Neuronal stem cell (in vitro differentiated cells): ENCODE measurements around the gene ZNF57.

ENCODE experiments used
- DNase-seq: peaks from one replicate; pipeline ENCODE4 v3.0.0-alpha.2; 2013; ENCODE audit warnings: low spot score
- H2AFZ ChIP-seq: one replicate; pipeline ENCODE4 v1.6.1; 2013; ENCODE audit warnings: mild to moderate bottlenecking, low read length, inconsistent platforms
- H2AK5ac ChIP-seq: 2 replicates; pipeline ENCODE4 v1.6.1; 2013; ENCODE audit warnings: low read depth, mild to moderate bottlenecking, inconsistent platforms, low read length, moderate library complexity, mixed read lengths
- H2BK120ac ChIP-seq: 2 replicates; pipeline ENCODE4 v1.6.1; 2013; ENCODE audit warnings: low read depth, mild to moderate bottlenecking, inconsistent platforms, low read length, moderate library complexity, mixed read lengths
- H2BK12ac ChIP-seq: one replicate; pipeline ENCODE4 v1.6.1; 2013; ENCODE audit warnings: low read length, inconsistent platforms
- H2BK15ac ChIP-seq: 2 replicates; pipeline ENCODE4 v1.6.1; 2013; ENCODE audit warnings: mild to moderate bottlenecking, low read length, inconsistent platforms, mixed read lengths
- H2BK5ac ChIP-seq: one replicate; pipeline ENCODE4 v1.6.1; 2013; ENCODE audit warnings: inconsistent platforms, mild to moderate bottlenecking, low read length, moderate library complexity
- H3K14ac ChIP-seq: one replicate; pipeline ENCODE4 v1.6.1; 2013; ENCODE audit warnings: low read length, inconsistent platforms
- H3K18ac ChIP-seq: 2 replicates; pipeline ENCODE4 v1.6.1; 2013; ENCODE audit warnings: low read length, inconsistent platforms
- H3K23ac ChIP-seq: 2 replicates; pipeline ENCODE4 v1.6.1; 2013; ENCODE audit warnings: low read depth, mild to moderate bottlenecking, mixed read lengths, low read length, inconsistent platforms; ENCODE audit not compliant: poor library complexity
- H3K27ac ChIP-seq: replicated peaks from 3 replicates; pipeline ENCODE4 v1.5.1; 2013; ENCODE audit warnings: low read length, inconsistent platforms
- H3K27me3 ChIP-seq, 3 experiments: 2 replicates each; pipeline ENCODE4 v1.6.1; 2013; ENCODE audit warnings: low read length in 3 of 3, mild to moderate bottlenecking in 2 of 3, inconsistent platforms in 1 of 3, low read depth in 1 of 3, mixed read lengths in 1 of 3, moderate library complexity in 1 of 3; ENCODE audit not compliant: control insufficient read depth in 3 of 3, insufficient read depth in 3 of 3
- H3K36me3 ChIP-seq, 2 donors: replicated peaks in 1 of 2; 2 replicates each; pipeline ENCODE4 v1.6.1; 2013; ENCODE audit warnings: low read length in 2 of 2; ENCODE audit not compliant: control insufficient read depth in 2 of 2, insufficient read depth in 2 of 2
- H3K4ac ChIP-seq: 2 replicates; pipeline ENCODE4 v1.6.1; 2013; ENCODE audit warnings: inconsistent platforms, mild to moderate bottlenecking, low read length, moderate library complexity
- H3K4me1 ChIP-seq, 2 donors: 1 replicate in 1 of 2; 2 replicates in 1 of 2; pipeline ENCODE4 v1.6.1; 2013; ENCODE audit warnings: low read length in 2 of 2, low read depth in 1 of 2; ENCODE audit not compliant: control insufficient read depth in 2 of 2, insufficient read depth in 1 of 2
- H3K4me2 ChIP-seq: one replicate; pipeline ENCODE4 v1.6.1; 2013; ENCODE audit warnings: mild to moderate bottlenecking, low read length, inconsistent platforms; ENCODE audit not compliant: insufficient read depth, poor library complexity, severe bottlenecking
- H3K4me3 ChIP-seq, 2 donors: 2 replicates each; pipeline ENCODE4 v1.5.1; 2013; ENCODE audit warnings: low read length in 2 of 2, mild to moderate bottlenecking in 2 of 2, inconsistent platforms in 1 of 2, moderate library complexity in 1 of 2
- H3K79me1 ChIP-seq: one replicate; pipeline ENCODE4 v1.6.1; 2013; ENCODE audit warnings: low read depth, mild to moderate bottlenecking, inconsistent platforms, low read length, moderate library complexity
- H3K9ac ChIP-seq: one replicate; pipeline ENCODE4 v1.6.1; 2013; ENCODE audit warnings: mild to moderate bottlenecking, low read depth, low read length, inconsistent platforms; ENCODE audit not compliant: poor library complexity
- H3K9me3 ChIP-seq, 2 donors: replicated peaks in 1 of 2; 2 replicates each; pipeline versions ENCODE3 to v1.6.1; 2013; ENCODE audit warnings: low read length in 2 of 2, mild to moderate bottlenecking in 2 of 2, inconsistent platforms in 1 of 2, low read depth in 1 of 2, mixed read lengths in 1 of 2, moderate library complexity in 1 of 2; ENCODE audit not compliant: control insufficient read depth in 2 of 2, insufficient read depth in 1 of 2
- H4K8ac ChIP-seq: one replicate; pipeline ENCODE4 v1.6.1; 2013; ENCODE audit warnings: low read depth, mild to moderate bottlenecking, inconsistent platforms, low read length, moderate library complexity
- H4K91ac ChIP-seq: one replicate; pipeline ENCODE4 v1.6.1; 2013; ENCODE audit warnings: low read length, low read depth, mild to moderate bottlenecking, inconsistent platforms; ENCODE audit not compliant: poor library complexity
- WGBS, 2 donors: extraction: QIAGEN DNeasy Blood & Tissue Kit; methylation state at CpG; one replicate each; pipeline ENCODE4 v1.1.7; 2013; ENCODE audit warnings: missing lambda C conversion rate in 2 of 2, mixed read lengths in 1 of 2; ENCODE audit not compliant: insufficient read length in 2 of 2, insufficient replicate concordance in 1 of 2; ENCODE audit errors: extremely low coverage in 2 of 2; 5-methylcytosine and 5-hydroxymethylcytosine counted together

ZNF57 gene

DNA sequence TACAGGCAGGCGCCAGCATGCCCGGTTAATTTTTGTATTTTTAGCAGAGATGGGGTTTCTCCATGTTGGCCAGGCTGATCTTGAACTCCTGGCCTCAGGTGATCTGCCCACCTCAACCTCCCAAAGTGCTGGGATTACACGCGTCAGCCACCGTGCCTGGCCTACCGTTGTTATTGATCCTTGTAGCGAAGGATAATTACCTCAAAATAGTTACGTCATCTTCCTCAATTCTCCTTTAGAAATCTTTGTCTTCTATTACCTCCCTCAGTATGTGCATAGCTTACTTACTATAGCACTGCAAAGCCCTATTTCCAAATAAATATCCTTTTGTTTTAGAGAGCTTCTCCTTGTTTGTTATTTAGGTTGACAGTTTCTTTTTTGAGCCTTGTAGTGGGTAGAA is 67.2 kb downstream of the ZNF57 start:
- Histone ChIP-seq H2BK120ac (no peak overlapping the region), H2BK5ac (no peak overlapping the region), H3K27ac (no peak overlapping the region), H3K4me3 (no peak overlapping the region), H3K9me3 (no peaks in the 10 kb centered on the region), H2AK5ac (no peak overlapping the region), H3K23ac (no peak overlapping the region), H2BK15ac (no peak overlapping the region), H2AFZ (no peak overlapping the region), H3K4ac (no peak overlapping the region), H3K18ac (no peak overlapping the region), H2BK12ac (no peak overlapping the region), H3K14ac (no peak overlapping the region), H3K79me1 (peaks cover 3% of the 10 kb centered on the region), H3K4me2 (no peak overlapping the region), H4K91ac (no peak overlapping the region), H3K27me3 (no peaks in the 10 kb centered on the region), H3K36me3 (no peaks in the 10 kb centered on the region), H3K9ac (no peak overlapping the region), H4K8ac (no peak overlapping the region), H3K4me1 (peaks cover 0 to 4% of the 10 kb centered on the region in 2 donors)
- DNase-seq: no peak
- no CpG with 5 or more reads among the region's 8 CpGs for WGBS, 2 donors
